Coronary artery (tissue), 2 donors: ENCODE measurements around the gene SLX4.
"Not testable (repeated sequence)": the region's sequence is repeated elsewhere in the genome, so short reads cannot be mapped to it uniquely, and the experiment has no call there.

Experiments
- DNase-seq: peaks from one replicate; pipeline ENCODE4 v3.0.0-alpha.2; 2017; ENCODE audit warnings: low spot score
- H3K27ac ChIP-seq, 2 donors: fragments of 200-600 bp; sonication (generic); one replicate each; pipeline ENCODE4 v1.5.1; 2016 to 2019
- H3K4me3 ChIP-seq: fragments of 200-600 bp; sonication (generic); 2 replicates; pipeline ENCODE4 v1.5.1; 2016; ENCODE audit warnings: mild to moderate bottlenecking, moderate library complexity
- CTCF ChIP-seq: fragments of 200-600 bp; sonication (generic); IDR thresholded peaks from one replicate; pipeline ENCODE4 v1.5.1; 2019; ENCODE audit warnings: antibody characterized with exemption

The SLX4 gene

GRCh38 chr16:3611146-3611975 lies at the start of gene SLX4:
SLX4 (minus strand) TSS chr16:3611606; CDS start chr16:3608964, 2,642 bp downstream.
- TF ChIP-seq CTCF, result no peak

GRCh38 chr16:3659251-3659650 lies 47.8 kb upstream of the SLX4 start:
- H3K27ac ChIP-seq, result no peak overlapping the region
- DNase-seq, result no peak
- no peak overlapping the region for H3K4me3 ChIP-seq
- TF ChIP-seq CTCF, result no peak

More at GRCh38 chr16:3611146-3611975, at the start of gene SLX4:
- peak; percentile 92 for DNase-seq
- peak within 1 kb of the TSS; percentile 99 for H3K4me3 ChIP-seq
- H3K27ac ChIP-seq, result peak within 1 kb of the TSS; percentile 66 to 91

- no peak for DNase-seq
- H3K27ac ChIP-seq, result no peak overlapping the region
- no peak overlapping the region for H3K4me3 ChIP-seq
- no peak for TF ChIP-seq CTCF
Measured at GRCh38 chr16:3656491-3657468, 45.4 kb upstream of the SLX4 start.

- H3K4me3 ChIP-seq, H3K27ac ChIP-seq, DNase-seq: not testable (repeated sequence)
Measured at GRCh38 chr16:3656160-3656490, 44.7 kb upstream of the SLX4 start.

GRCh38 chr16:3655396-3656159 lies 44.2 kb upstream of the SLX4 start:
- no peak for TF ChIP-seq CTCF
- Histone ChIP-seq H3K27ac (no peak overlapping the region), H3K4me3 (no peak overlapping the region)
- peak; percentile 55 for DNase-seq

- Histone ChIP-seq H3K4me3 (no peak overlapping the region), H3K27ac (no peak overlapping the region)
- DNase-seq, result peak; percentile 26
- TF ChIP-seq CTCF, result no peak
Measured at GRCh38 chr16:3655030-3655395, 43.6 kb upstream of the SLX4 start.
